Subcutaneous adipose tissue (tissue), 4 donors: ENCODE results near the gene CYP39A1. TPM values are rescaled to one million over a fixed set of nuclear protein-coding genes. Genes with fewer than 3 reads are reported as not detected.

Experiments used
- total RNA-seq, 4 donors: library from RNA; depleted of rRNA; stranded (reverse); fragments of >200 nt; gene quantifications; one replicate each; pipeline ENCODE4 v1.1.0, GENCODE V29; 2016
- TF ChIP-seq, protein P1 (sequence below): fragments of 450-650 bp; IDR thresholded peaks from one replicate; pipeline ENCODE4 v1.5.1; 2016; ENCODE audit warnings: low read depth, mild to moderate bottlenecking, control low read depth, antibody characterized with exemption, moderate library complexity

Gene CYP39A1
- total RNA-seq, 4 donors from 2014 or later = 0.88 to 2.0 (median 1.1) TPM

DNA sequence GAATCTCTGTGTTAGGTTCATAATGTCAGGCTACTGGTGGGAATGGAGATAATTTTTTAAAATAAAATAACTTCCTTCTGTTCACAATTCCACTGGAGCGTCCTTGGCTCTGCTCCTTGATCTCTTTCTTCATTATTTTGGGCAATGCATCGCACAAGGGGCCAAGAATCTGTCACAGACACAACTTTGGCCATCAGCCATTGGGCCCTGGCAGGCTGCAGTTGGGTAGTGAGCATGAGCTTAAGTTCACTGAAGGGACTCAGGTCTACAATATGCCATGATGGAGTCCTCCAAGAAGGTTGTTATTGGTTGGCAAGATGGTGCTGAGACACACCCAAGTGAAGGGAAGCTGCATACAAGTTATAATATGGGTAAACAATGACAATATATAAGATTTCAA lies 40.0 kb downstream of the CYP39A1 start:
- TF ChIP-seq, protein P1, sequence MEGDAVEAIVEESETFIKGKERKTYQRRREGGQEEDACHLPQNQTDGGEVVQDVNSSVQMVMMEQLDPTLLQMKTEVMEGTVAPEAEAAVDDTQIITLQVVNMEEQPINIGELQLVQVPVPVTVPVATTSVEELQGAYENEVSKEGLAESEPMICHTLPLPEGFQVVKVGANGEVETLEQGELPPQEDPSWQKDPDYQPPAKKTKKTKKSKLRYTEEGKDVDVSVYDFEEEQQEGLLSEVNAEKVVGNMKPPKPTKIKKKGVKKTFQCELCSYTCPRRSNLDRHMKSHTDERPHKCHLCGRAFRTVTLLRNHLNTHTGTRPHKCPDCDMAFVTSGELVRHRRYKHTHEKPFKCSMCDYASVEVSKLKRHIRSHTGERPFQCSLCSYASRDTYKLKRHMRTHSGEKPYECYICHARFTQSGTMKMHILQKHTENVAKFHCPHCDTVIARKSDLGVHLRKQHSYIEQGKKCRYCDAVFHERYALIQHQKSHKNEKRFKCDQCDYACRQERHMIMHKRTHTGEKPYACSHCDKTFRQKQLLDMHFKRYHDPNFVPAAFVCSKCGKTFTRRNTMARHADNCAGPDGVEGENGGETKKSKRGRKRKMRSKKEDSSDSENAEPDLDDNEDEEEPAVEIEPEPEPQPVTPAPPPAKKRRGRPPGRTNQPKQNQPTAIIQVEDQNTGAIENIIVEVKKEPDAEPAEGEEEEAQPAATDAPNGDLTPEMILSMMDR = no peak

DNA sequence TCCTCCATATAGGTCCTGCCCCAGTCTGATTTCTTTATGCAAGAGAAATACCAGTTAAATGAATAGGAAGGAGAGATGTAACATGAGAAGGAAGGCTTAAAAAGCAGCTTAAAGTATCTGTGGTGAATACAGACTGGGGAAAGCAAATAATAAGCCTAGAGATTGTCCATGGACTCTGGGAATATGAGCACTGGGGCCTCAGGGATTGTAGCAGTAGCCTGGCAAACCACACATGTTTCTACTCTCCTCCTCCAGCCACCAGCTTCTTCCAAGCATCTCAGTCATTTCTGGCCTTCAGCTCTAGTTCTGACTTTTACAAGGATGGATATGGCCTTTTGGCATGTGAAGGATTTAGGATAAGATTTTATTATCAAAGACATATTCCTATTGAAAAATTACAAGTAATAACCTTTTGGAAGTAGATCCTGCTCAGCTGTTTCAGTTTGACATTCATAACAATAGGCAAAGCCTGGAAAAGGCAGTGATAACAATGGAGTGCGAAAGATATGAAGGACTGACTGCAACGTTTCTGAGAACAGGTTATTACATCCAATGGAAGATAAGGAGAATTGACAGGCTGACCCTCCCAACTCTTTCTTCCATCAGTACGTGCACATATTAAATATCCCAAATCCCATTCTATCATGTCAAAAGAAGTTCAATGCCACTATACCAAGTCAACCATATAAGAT lies 41.6 kb downstream of the CYP39A1 start:
- TF ChIP-seq, protein P1 = no peak

DNA sequence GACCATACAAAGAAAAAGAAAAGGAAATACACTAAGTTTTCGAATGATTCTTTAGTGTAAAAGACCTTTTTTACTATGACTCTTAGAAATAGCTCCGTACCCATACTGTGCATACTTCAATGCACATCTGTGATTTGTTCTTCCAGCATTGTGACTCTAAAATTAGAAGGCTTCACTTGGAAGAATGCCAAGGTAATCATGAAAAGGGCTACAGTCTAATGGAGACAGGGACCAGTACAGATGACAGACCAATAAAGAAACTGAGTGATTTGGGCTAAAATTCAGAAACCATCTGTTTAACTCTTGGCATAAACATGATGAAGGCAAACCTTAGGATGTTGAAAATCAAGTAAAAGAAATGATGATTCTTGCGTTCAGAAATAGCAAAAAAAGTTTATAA lies 46.3 kb downstream of the CYP39A1 start:
- TF ChIP-seq, protein P1 = no peak

DNA sequence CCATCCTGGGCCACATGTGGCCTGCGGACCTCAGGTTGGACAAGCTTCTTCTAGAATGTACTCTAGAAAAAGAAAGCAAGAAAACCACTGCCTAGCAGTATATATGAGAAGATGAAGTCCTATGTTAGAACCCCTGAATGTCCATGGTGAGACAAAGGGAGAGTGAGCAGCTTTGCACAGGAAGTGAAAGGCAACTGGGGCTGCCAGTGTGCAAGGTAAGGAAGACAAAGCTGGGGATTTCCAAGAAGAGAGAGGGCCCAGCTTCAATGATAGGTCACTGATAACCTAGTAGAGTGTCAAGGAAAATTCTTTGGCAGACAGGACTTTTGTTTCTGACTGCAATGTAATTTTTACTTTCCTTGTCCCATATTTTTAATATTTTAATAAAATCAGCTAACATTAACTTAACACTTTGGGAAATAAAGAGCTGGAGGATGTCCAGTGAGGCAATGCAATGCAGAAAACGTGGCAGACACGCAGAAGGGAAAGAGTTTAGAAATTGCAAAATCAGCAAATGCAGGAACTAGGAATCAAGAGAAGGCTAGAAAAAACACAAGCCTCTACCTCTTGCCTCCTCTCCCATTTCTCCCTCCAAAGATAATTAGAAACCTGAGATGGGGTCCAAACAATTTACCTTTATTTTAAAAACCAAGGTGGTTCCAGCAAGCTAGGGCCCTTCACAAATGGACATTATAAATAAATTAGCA lies 47.4 kb downstream of the CYP39A1 start:
- TF ChIP-seq, protein P1 = no peak

DNA sequence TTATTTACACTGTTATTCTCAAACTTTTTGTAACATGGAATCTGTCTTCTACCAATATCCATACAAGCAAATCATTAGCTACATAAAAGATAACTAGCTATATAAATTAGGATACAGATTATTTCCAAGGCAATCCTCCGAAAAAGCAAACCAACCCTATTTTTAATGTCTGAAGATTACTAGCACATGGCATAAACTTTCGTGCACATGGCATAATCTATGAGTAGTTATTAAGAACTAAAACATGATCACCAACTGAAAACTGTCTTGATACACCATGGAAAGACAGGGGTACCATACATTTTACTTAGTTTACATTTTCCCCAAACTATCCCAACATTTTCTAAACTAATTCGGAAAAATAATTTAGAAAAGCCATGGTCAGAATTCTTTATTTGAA lies 54.4 kb downstream of the CYP39A1 start:
- TF ChIP-seq, protein P1 = no peak

DNA sequence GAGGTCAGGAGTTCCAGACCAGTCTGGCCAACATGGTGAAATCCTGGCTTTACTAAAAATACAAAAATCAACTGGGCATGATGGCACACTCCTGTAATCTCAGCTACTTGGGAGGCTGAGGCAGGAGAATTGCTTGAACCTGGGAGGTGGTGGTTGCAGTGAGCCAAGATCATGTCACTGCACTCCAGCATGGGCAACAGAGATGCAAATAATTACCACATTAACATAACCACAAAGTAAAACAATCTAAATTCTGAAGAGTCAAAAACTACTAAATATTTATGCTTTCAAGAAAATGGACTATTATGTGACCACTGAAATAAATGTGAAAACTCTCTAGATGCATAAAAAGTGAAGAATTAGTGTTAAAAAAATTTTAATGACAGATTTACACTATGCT lies 59.9 kb downstream of the CYP39A1 start:
- TF ChIP-seq, protein P1 = no peak

DNA sequence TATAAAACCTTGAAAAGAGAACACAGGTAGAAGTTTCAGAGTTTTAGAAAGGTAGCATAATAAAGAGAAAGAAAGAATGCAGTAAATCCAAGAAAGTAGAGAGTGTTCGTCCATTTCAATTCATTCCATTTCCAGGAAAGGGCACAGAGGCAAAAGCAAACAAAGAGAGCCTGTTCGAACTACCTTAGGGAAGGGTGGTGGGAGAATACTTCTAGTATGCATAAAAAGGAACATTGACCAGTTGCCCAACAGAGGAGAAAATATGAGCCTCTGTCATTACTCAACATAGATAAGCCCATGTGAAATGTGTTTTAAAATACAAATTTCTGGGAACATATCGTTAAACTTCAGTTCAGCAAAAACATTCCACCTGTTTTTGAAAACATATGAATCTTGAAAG lies 60.6 kb downstream of the CYP39A1 start:
- TF ChIP-seq, protein P1 = no peak
